MM.1S (cell line): Measurements from ENCODE around the gene PCYOX1L.

Experiments used
- EZH2 ChIP-seq: fragments of 300-600 bp; sonication (generic); optimal IDR thresholded peaks from 2 replicates; pipeline ENCODE3; 2017; ENCODE audit warnings: low read depth, mild to moderate bottlenecking, antibody characterized with exemption, low read length, mixed read lengths
- EZH2phosphoT487 ChIP-seq: fragments of 300-600 bp; sonication (generic); IDR thresholded peaks from 2 replicates; pipeline ENCODE4 v1.6.1; 2018; ENCODE audit warnings: antibody characterized with exemption, low read length
- TF ChIP-seq, protein P1 (sequence below): fragments of 300-600 bp; sonication (generic); IDR thresholded peaks from 2 replicates; pipeline ENCODE4 v1.5.1; 2016; ENCODE audit warnings: antibody characterized with exemption, low read length, mixed read lengths

DNA sequence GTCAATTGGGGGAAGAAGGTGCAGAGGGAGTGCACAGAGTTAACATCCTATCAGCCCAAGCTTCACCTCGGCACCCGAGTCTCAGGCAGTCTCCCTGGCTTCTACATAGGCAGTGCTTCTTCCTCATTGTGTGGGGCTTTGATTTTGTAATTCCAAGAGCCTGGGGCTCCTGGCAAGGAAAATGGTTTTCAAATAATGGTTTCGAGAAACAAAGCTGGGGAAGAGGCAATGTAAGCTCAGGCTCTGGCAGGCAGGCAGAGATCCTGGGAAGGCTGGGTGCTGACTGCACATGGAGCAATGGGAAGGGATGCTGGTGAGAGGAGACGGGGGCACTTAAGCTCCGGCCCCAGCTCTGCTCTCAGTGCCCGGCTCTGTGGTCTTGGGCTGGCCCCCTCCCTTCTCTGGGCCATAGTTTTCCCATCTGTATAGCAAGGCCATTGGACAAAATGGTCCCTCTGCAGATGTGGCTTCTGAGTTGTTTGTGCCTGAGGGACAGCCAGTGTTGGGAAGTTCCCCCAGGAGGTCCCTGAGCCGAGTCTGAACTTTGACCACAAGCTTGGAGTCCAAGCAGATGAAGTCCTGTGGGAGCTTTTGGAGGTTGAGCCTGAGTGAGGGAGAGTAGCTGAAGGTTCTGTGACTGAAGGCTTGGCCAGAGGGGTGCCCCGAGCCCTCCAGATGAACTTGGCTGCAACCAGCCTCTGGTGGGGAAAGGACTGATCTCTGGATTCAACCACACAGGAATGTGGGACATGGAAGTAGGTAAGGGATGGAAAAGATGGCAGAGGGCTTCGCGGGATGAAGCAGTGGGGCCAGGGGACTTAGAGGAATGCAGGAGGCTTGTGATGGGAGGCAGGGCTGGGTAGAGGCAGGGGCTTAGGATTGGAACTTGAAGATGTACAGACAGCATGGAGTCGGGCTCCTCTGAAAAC lies 49.7 kb downstream of the PCYOX1L start:
- TF ChIP-seq, protein P1, sequence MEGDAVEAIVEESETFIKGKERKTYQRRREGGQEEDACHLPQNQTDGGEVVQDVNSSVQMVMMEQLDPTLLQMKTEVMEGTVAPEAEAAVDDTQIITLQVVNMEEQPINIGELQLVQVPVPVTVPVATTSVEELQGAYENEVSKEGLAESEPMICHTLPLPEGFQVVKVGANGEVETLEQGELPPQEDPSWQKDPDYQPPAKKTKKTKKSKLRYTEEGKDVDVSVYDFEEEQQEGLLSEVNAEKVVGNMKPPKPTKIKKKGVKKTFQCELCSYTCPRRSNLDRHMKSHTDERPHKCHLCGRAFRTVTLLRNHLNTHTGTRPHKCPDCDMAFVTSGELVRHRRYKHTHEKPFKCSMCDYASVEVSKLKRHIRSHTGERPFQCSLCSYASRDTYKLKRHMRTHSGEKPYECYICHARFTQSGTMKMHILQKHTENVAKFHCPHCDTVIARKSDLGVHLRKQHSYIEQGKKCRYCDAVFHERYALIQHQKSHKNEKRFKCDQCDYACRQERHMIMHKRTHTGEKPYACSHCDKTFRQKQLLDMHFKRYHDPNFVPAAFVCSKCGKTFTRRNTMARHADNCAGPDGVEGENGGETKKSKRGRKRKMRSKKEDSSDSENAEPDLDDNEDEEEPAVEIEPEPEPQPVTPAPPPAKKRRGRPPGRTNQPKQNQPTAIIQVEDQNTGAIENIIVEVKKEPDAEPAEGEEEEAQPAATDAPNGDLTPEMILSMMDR, result no peak
- TF ChIP-seq EZH2, result no peak
- TF ChIP-seq EZH2phosphoT487, result no peak
